NCI-H2196 treated with DMSO at 0.1 percent for 48 hours (cell line): ENCODE measurements around the gene FBXL13.
"Not testable (repeated sequence)": the region's sequence is repeated elsewhere in the genome, so short reads cannot be mapped to it uniquely, and the experiment has no call there.

Experiments
- DNase-seq: peaks from one replicate; lab custom pipeline; 2025; ENCODE audit not compliant: unreplicated experiment; lab: John Stamatoyannopoulos, UW

FBXL13 gene

GRCh38 chr7:103080923-103081322 is 6.3 kb upstream of the FBXL13 start:
- DNase-seq, result no peak

- DNase-seq, result no peak
These were observed 5.2 kb upstream of the FBXL13 start for GRCh38 chr7:103079836-103080235.

GRCh38 chr7:103078226-103078625 is 3.6 kb upstream of the FBXL13 start:
- DNase-seq, result not testable (repeated sequence)

- DNase-seq, result no peak
These were observed 2.7 kb upstream of the FBXL13 start for GRCh38 chr7:103077318-103077717.

- no peak for DNase-seq
These were observed 2.2 kb upstream of the FBXL13 start for GRCh38 chr7:103076764-103077163.

- DNase-seq, result peak; percentile 4
These were observed 832 bp upstream of the FBXL13 start for GRCh38 chr7:103075337-103075918.

GRCh38 chr7:103073989-103074518 is 542 bp downstream of the FBXL13 start:
- DNase-seq, result no peak

GRCh38 chr7:103071000-103071399 is 3.6 kb downstream of the FBXL13 start:
- no peak for DNase-seq

- no peak for DNase-seq
These were observed 5.9 kb downstream of the FBXL13 start for GRCh38 chr7:103068414-103069403.

GRCh38 chr7:103065667-103066066 is 8.9 kb downstream of the FBXL13 start:
- DNase-seq, result no peak

- DNase-seq, result no peak
These were observed 10.7 kb downstream of the FBXL13 start for GRCh38 chr7:103063895-103064294.

GRCh38 chr7:103059471-103059870 is 15.1 kb downstream of the FBXL13 start:
- DNase-seq, result no peak

- no peak for DNase-seq
These were observed 16.5 kb downstream of the FBXL13 start for GRCh38 chr7:103058122-103058521.

- not testable (repeated sequence) for DNase-seq
These were observed 18.6 kb downstream of the FBXL13 start for GRCh38 chr7:103056006-103056405.

- no peak for DNase-seq
These were observed 23.1 kb downstream of the FBXL13 start for GRCh38 chr7:103051519-103051918.

GRCh38 chr7:103048833-103049232 is 25.8 kb downstream of the FBXL13 start:
- DNase-seq, result no peak

GRCh38 chr7:103041815-103042214 is 32.8 kb downstream of the FBXL13 start:
- not testable (repeated sequence) for DNase-seq

- not testable (repeated sequence) for DNase-seq
These were observed 36.5 kb downstream of the FBXL13 start for GRCh38 chr7:103037823-103038739.

- no peak for DNase-seq
These were observed 37.1 kb downstream of the FBXL13 start for GRCh38 chr7:103037476-103037822.

GRCh38 chr7:103034318-103034717 is 40.3 kb downstream of the FBXL13 start:
- not testable (repeated sequence) for DNase-seq

GRCh38 chr7:103031781-103032180 is 42.8 kb downstream of the FBXL13 start:
- DNase-seq, result no peak
